Measurements from ENCODE around the gene ZDHHC5.
"Not testable (repeated sequence)": the region's sequence is repeated elsewhere in the genome, so short reads cannot be mapped to it uniquely, and the experiment has no call there.

The ZDHHC5 gene

DNA sequence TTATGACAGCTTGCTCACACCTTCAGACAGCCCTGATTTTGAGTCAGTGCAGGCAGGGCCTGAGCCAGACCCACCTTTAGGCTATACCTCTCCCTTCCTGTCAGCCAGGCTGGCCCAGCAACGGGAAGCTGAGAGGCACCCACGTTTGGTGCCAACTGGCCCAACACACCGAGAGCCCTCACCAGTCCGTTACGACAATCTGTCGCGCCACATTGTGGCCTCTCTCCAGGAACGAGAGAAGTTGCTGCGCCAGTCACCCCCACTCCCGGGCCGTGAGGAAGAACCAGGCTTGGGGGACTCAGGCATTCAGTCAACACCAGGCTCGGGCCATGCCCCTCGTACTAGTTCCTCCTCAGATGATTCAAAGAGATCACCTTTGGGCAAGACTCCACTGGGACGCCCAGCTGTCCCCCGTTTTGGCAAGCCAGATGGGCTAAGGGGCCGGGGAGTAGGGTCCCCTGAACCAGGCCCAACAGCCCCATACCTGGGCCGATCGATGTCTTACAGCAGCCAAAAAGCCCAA, 31.0 kb downstream of the ZDHHC5 start:
- Histone ChIP-seq H3K27ac (ENCODE audit: insufficient read depth, low read length, poor library complexity, severe bottlenecking) (no peak overlapping the region), H3K4me3 (ENCODE audit: insufficient read depth, low read depth, low read length, poor library complexity, severe bottlenecking) (no peak overlapping the region), H3K9me3 (ENCODE audit: control insufficient read depth, low read length) (no peaks in the 10 kb centered on the region), H3K4me1 (ENCODE audit: control insufficient read depth, insufficient read depth, low read length, poor library complexity, severe bottlenecking) (no peaks in the 10 kb centered on the region), H3K27me3 (replicated peaks; ENCODE audit: control insufficient read depth, insufficient read depth, low read length, poor library complexity, severe bottlenecking) (no peaks in the 10 kb centered on the region), H3K36me3 (ENCODE audit: control insufficient read depth, insufficient read depth, low read length) (peaks cover 66% of the 10 kb centered on the region)
- DNase-seq = no peak

GRCh38 chr11:57699813-57700212, 31.9 kb downstream of the ZDHHC5 start:
- no peak for DNase-seq
- H3K4me3 ChIP-seq (ENCODE audit: insufficient read depth, low read depth, low read length, poor library complexity, severe bottlenecking) = no peak overlapping the region
- H3K9me3 ChIP-seq (ENCODE audit: control insufficient read depth, low read length) = no peaks in the 10 kb centered on the region
- no peaks in the 10 kb centered on the region for H3K27me3 ChIP-seq (replicated peaks; ENCODE audit: control insufficient read depth, insufficient read depth, low read length, poor library complexity, severe bottlenecking)
- H3K4me1 ChIP-seq (ENCODE audit: control insufficient read depth, insufficient read depth, low read length, poor library complexity, severe bottlenecking) = no peaks in the 10 kb centered on the region
- H3K27ac ChIP-seq (ENCODE audit: insufficient read depth, low read length, poor library complexity, severe bottlenecking) = no peak overlapping the region
- H3K36me3 ChIP-seq (ENCODE audit: control insufficient read depth, insufficient read depth, low read length) = peaks cover 68% of the 10 kb centered on the region

DNA sequence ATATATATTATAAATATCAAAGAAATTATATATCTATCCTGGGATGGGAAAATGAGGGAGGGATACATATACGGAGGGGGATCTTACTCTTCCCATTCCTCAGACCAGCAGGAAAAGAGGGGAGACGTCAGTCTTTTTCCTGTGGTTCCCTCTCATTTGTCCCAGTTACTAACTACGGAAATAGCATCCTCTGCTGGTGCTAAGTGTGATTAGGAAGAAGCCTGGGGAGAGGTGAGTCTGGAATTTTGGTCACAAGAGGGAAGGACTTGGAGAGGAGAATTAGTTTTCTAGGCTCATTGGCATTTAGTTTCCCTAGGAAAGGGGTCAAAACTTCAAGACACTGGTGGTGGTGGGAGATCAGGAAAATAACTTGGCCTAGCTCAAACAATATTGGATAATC, 32.5 kb downstream of the ZDHHC5 start:
- Histone ChIP-seq H3K27ac (ENCODE audit: insufficient read depth, low read length, poor library complexity, severe bottlenecking) (no peak overlapping the region), H3K4me1 (ENCODE audit: control insufficient read depth, insufficient read depth, low read length, poor library complexity, severe bottlenecking) (no peaks in the 10 kb centered on the region), H3K4me3 (ENCODE audit: insufficient read depth, low read depth, low read length, poor library complexity, severe bottlenecking) (no peak overlapping the region), H3K9me3 (ENCODE audit: control insufficient read depth, low read length) (no peaks in the 10 kb centered on the region), H3K27me3 (replicated peaks; ENCODE audit: control insufficient read depth, insufficient read depth, low read length, poor library complexity, severe bottlenecking) (no peaks in the 10 kb centered on the region), H3K36me3 (ENCODE audit: control insufficient read depth, insufficient read depth, low read length) (peaks cover 64% of the 10 kb centered on the region)
- DNase-seq = no peak

DNA sequence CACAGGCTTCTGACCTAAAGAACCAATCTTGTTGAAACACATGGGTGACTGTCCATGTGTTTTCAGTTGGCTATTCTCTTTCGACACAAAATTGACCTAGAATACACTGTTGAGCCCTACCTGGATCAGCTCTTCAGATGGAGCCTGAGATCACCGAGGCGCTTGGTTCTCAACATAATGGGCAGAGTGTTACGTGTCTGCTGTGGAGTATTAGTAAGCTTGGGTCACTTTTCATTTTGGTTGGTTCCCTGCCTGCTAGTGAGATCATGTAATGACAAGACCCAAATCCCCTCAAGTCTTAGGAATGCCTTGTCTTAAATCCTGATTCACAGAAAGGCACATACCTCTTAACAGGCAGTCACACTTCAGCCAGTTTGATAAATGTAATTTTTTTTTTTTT, 35.4 kb downstream of the ZDHHC5 start:
- Histone ChIP-seq H3K27me3 (replicated peaks; ENCODE audit: control insufficient read depth, insufficient read depth, low read length, poor library complexity, severe bottlenecking) (no peaks in the 10 kb centered on the region), H3K9me3 (ENCODE audit: control insufficient read depth, low read length) (no peaks in the 10 kb centered on the region), H3K4me1 (ENCODE audit: control insufficient read depth, insufficient read depth, low read length, poor library complexity, severe bottlenecking) (no peaks in the 10 kb centered on the region), H3K27ac (ENCODE audit: insufficient read depth, low read length, poor library complexity, severe bottlenecking) (no peak overlapping the region), H3K36me3 (ENCODE audit: control insufficient read depth, insufficient read depth, low read length) (peaks cover 45% of the 10 kb centered on the region), H3K4me3 (ENCODE audit: insufficient read depth, low read depth, low read length, poor library complexity, severe bottlenecking) (no peak overlapping the region)
- no peak for DNase-seq

GRCh38 chr11:57704932-57705331, 37.0 kb downstream of the ZDHHC5 start:
- Histone ChIP-seq H3K4me3 (ENCODE audit: insufficient read depth, low read depth, low read length, poor library complexity, severe bottlenecking) (no peak overlapping the region), H3K27ac (ENCODE audit: insufficient read depth, low read length, poor library complexity, severe bottlenecking) (no peak overlapping the region), H3K4me1 (ENCODE audit: control insufficient read depth, insufficient read depth, low read length, poor library complexity, severe bottlenecking) (no peaks in the 10 kb centered on the region), H3K27me3 (replicated peaks; ENCODE audit: control insufficient read depth, insufficient read depth, low read length, poor library complexity, severe bottlenecking) (no peaks in the 10 kb centered on the region), H3K9me3 (ENCODE audit: control insufficient read depth, low read length) (no peaks in the 10 kb centered on the region), H3K36me3 (ENCODE audit: control insufficient read depth, insufficient read depth, low read length) (peaks cover 29% of the 10 kb centered on the region)
- no peak for DNase-seq

GRCh38 chr11:57705432-57705831, 37.5 kb downstream of the ZDHHC5 start:
- not testable (repeated sequence) for H3K27me3 ChIP-seq (replicated peaks; ENCODE audit: control insufficient read depth, insufficient read depth, low read length, poor library complexity, severe bottlenecking); H3K4me3 ChIP-seq (ENCODE audit: insufficient read depth, low read depth, low read length, poor library complexity, severe bottlenecking); H3K27ac ChIP-seq (ENCODE audit: insufficient read depth, low read length, poor library complexity, severe bottlenecking); H3K4me1 ChIP-seq (ENCODE audit: control insufficient read depth, insufficient read depth, low read length, poor library complexity, severe bottlenecking); DNase-seq; H3K9me3 ChIP-seq (ENCODE audit: control insufficient read depth, low read length)
- H3K36me3 ChIP-seq (ENCODE audit: control insufficient read depth, insufficient read depth, low read length) = peaks cover 25% of the 10 kb centered on the region

DNA sequence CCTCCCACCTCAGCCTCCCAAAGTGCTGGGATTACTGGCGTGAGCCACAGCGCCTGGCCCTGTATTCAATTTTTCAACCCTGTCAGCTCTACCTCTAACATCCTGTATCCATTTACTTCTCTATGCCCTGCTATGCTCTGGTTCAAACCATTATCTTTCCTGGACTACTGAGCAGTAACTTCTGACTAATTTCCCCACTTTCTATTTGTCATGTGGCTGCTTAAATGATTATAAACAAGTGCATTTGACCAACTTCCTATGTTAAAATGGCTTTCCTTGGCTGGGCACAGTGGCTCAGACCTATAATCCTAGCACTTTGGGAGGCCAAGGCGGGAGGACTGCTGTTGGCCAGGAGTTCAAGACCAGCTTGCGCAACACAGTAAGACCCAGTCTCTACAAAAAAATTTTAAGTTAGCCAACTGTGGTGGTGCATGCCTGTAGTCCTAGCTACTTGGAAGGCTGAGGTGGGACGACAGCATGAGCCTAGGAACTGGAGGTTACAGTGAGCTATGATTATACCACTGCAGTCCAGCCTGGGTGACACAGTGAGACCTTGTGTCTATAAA, 42.0 kb downstream of the ZDHHC5 start:
- peaks cover 24% of the 10 kb centered on the region for H3K4me1 ChIP-seq (ENCODE audit: control insufficient read depth, insufficient read depth, low read length, poor library complexity, severe bottlenecking)
- no peak for DNase-seq
- H3K4me3 ChIP-seq (ENCODE audit: insufficient read depth, low read depth, low read length, poor library complexity, severe bottlenecking) = no peak overlapping the region
- peaks cover under 1% of the 10 kb centered on the region for H3K36me3 ChIP-seq (ENCODE audit: control insufficient read depth, insufficient read depth, low read length)
- no peaks in the 10 kb centered on the region for H3K9me3 ChIP-seq (ENCODE audit: control insufficient read depth, low read length)
- no peaks in the 10 kb centered on the region for H3K27me3 ChIP-seq (replicated peaks; ENCODE audit: control insufficient read depth, insufficient read depth, low read length, poor library complexity, severe bottlenecking)
- no peak overlapping the region for H3K27ac ChIP-seq (ENCODE audit: insufficient read depth, low read length, poor library complexity, severe bottlenecking)

DNA sequence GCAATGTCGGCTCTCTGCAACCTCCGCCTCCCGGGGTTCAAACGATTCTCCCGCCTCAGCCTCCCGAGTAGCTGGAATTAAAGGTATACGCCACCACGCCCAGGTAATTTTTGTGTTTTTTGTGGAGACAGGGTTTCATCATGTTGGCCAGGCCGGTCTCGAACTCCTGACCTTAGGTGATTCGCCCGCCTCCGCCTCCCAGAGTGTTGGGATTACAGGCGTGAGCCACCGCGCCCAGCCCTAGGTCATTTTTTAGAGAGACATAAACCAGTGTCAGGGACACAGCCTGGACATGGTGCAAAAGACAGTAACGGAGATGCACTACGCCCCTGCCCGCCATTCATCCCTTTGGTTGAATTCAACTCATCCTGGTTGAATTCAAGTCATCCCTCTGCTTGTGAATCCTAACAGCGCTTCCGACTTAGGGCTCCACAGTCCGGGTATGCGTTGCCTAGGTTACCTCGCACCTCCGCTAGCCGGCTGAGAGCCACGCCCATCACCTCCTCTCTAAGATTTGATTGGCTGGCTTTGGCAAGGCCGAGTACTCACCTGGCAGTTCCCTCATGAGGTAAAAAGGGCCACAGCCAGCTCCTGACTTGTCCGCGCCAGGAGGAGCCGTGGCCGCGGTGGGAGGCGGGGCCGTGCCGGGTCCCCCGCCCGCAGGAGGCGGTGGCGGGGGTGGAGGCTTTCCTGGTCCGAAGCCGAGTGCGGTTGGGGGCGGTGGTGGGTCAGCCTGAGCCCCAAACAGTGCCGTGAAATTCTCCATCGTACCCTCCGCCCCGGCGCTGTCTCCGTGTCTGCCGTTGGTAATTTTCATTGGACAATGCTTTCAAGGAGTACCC, 43.7 kb downstream of the ZDHHC5 start, which contains the start of gene MED19:
MED19 (minus strand) TSS at position 802 of the 842 bp plus-strand sequence; CDS start at position 766, 36 bp downstream.
- Histone ChIP-seq H3K9me3 (ENCODE audit: control insufficient read depth, low read length) (no peaks in the 10 kb centered on the region), H3K27ac (ENCODE audit: insufficient read depth, low read length, poor library complexity, severe bottlenecking) (peak within 1 kb of the TSS; percentile 92), H3K27me3 (replicated peaks; ENCODE audit: control insufficient read depth, insufficient read depth, low read length, poor library complexity, severe bottlenecking) (no peaks in the 10 kb centered on the region), H3K4me3 (ENCODE audit: insufficient read depth, low read depth, low read length, poor library complexity, severe bottlenecking) (peak within 1 kb of the TSS; percentile 90), H3K36me3 (ENCODE audit: control insufficient read depth, insufficient read depth, low read length) (no peaks in the 10 kb centered on the region), H3K4me1 (ENCODE audit: control insufficient read depth, insufficient read depth, low read length, poor library complexity, severe bottlenecking) (peaks cover 24% of the 10 kb centered on the region)
- peak; percentile 74 to 79 (median 75) for DNase-seq

DNA sequence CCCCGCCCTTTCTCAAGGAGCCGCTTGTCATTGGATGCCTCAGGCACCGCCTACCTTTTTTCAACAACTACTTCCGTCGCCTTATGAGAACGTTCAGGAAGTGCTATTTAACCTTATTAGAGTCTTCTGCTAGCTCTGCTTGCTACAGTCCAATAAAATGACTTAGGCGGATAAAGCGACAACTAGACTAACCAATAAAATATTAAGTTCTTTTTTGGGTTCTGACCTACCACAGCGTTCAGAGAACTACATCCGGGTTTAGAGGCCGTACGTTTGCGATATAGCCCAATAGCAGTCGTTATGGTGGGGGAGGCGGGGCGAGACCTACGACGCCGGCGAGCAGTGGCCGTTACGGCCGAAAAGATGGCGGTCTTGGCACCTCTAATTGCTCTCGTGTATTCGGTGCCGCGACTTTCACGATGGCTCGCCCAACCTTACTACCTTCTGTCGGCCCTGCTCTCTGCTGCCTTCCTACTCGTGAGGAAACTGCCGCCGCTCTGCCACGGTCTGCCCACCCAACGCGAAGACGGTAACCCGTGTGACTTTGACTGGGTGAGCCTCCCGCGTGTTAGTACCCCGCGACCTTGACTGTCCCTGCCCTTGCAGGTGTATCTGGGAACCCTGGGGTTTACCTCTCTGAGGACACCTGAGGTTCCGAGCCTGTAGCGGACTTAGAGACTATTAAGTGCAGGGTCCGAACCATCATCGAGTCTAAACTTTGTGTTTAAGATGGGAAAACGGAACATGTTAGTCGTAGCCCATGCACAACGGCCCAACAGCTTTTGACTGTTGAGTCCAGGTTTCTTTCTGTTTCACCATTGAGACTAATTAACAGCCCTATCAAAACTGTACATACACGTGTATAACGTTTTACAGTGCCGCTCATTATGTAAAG, 44.6 kb downstream of the ZDHHC5 start, which contains the start of gene TMX2:
TMX2 (plus strand) TSS at position 338 of the 895 bp plus-strand sequence; CDS start at position 364, 26 bp downstream.
- Histone ChIP-seq H3K27me3 (replicated peaks; ENCODE audit: control insufficient read depth, insufficient read depth, low read length, poor library complexity, severe bottlenecking) (no peaks in the 10 kb centered on the region), H3K9me3 (ENCODE audit: control insufficient read depth, low read length) (no peaks in the 10 kb centered on the region), H3K4me1 (ENCODE audit: control insufficient read depth, insufficient read depth, low read length, poor library complexity, severe bottlenecking) (peaks cover 24% of the 10 kb centered on the region), H3K36me3 (ENCODE audit: control insufficient read depth, insufficient read depth, low read length) (no peaks in the 10 kb centered on the region), H3K27ac (ENCODE audit: insufficient read depth, low read length, poor library complexity, severe bottlenecking) (peak within 1 kb of the TSS; percentile 92), H3K4me3 (ENCODE audit: insufficient read depth, low read depth, low read length, poor library complexity, severe bottlenecking) (peak within 1 kb of the TSS; percentile 90)
- DNase-seq = peak; percentile 79 to 90 (median 86)
